ENCODE measurements around the gene RABEPK. TPM values are rescaled to one million over a fixed set of nuclear protein-coding genes. Genes with fewer than 3 reads are reported as not detected.
A peak's percentile ranks its signal among the peaks of the same experiment; 100 is the strongest.
"Not testable (repeated sequence)": the region's sequence is repeated elsewhere in the genome, so short reads cannot be mapped to it uniquely, and the experiment has no call there.

RABEPK gene
- total and polyA plus RNA-seq, 2 donors from 2014 or later: 12.6 to 24.8 TPM

- Histone ChIP-seq H3K9me3 (ENCODE audit: control insufficient read depth in 2 of 3, insufficient read depth in 1 of 3, low read length in 3 of 3) (no peaks in the 10 kb centered on the region), H3K4me1 (ENCODE audit: control insufficient read depth in 2 of 3, insufficient read depth in 2 of 3, low read depth in 1 of 3, low read length in 3 of 3) (peaks cover 4 to 19% (median 6%) of the 10 kb centered on the region in 3 donors), H3K4me3 (ENCODE audit: low read length in 3 of 3) (peak overlapping the region in 1 of 3 donors; percentile 29), H3K27me3 (ENCODE audit: control insufficient read depth, insufficient read depth, low read length) (no peaks in the 10 kb centered on the region), H3K36me3 (ENCODE audit: control insufficient read depth in 2 of 3, insufficient read depth in 3 of 3, low read length in 3 of 3) (peaks cover 14 to 43% (median 19%) of the 10 kb centered on the region in 3 donors), H3K27ac (ENCODE audit: low read depth in 2 of 2, low read length in 2 of 2) (no peak overlapping the region), H3K9ac (ENCODE audit: low read length in 3 of 3) (no peak overlapping the region)
- DNase-seq (no peak), FAIRE-seq (no peak)
- intact Hi-C loops (cut with DNase I): no loop called here
- TF ChIP-seq CTCF (IDR thresholded peaks at IDR 0.05; ENCODE audit: borderline replicate concordance, extremely low read depth, insufficient read depth): no peak
These were observed 35.6 kb downstream of the RABEPK start for GRCh38 chr9:125235804-125236519.

DNA sequence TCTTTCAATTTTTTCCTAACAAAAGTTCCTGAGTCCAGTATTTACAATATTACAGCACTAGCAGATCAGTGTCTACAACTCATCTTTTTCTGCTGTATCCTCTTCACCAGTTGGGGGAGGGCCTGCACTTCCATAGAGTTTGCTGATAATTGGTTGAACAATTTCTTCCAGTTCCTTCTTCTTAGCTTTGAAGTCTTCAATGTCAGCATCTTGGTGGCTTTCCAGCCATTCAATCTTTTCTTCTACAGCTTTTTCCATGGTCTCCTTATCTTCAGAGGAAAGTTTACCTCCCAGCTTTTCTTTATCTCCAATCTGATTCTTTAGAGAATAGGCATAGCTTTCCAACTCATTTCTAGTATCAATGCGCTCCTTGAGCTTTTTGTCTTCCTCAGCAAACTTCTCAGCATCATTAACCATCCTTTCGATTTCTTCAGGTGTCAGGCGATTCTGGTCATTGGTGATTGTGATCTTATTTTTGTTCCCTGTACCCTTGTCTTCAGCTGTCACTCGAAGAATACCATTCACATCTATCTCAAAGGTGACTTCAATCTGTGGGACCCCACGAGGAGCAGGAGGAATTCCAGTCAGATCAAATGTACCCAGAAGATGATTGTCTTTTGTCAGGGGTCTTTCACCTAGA lies 36.3 kb downstream of the RABEPK start:
- H3K9me3 ChIP-seq (ENCODE audit: control insufficient read depth in 2 of 3, insufficient read depth in 1 of 3, low read length in 3 of 3); FAIRE-seq; H3K27ac ChIP-seq (ENCODE audit: low read depth in 2 of 2, low read length in 2 of 2); H3K27me3 ChIP-seq (ENCODE audit: control insufficient read depth, insufficient read depth, low read length); intact Hi-C loops (cut with DNase I); H3K9ac ChIP-seq (ENCODE audit: low read length in 3 of 3); DNase-seq: not testable (repeated sequence)
- H3K4me1 ChIP-seq (ENCODE audit: control insufficient read depth in 2 of 3, insufficient read depth in 2 of 3, low read depth in 1 of 3, low read length in 3 of 3): peaks cover 4 to 19% (median 6%) of the 10 kb centered on the region in 3 donors
- peaks cover 14 to 43% (median 19%) of the 10 kb centered on the region in 3 donors for H3K36me3 ChIP-seq (ENCODE audit: control insufficient read depth in 2 of 3, insufficient read depth in 3 of 3, low read length in 3 of 3)
- peak overlapping the region in 2 of 3 donors; percentile 6 to 29 for H3K4me3 ChIP-seq (ENCODE audit: low read length in 3 of 3)

- intact Hi-C loops (cut with DNase I): no loop called here
- H3K9ac ChIP-seq (ENCODE audit: low read length in 3 of 3): peak overlapping the region in 2 of 3 donors; percentile 19 to 36
- no peaks in the 10 kb centered on the region for H3K9me3 ChIP-seq (ENCODE audit: control insufficient read depth in 2 of 3, insufficient read depth in 1 of 3, low read length in 3 of 3)
- H3K36me3 ChIP-seq (ENCODE audit: control insufficient read depth in 2 of 3, insufficient read depth in 3 of 3, low read length in 3 of 3): peaks cover 14 to 40% (median 17%) of the 10 kb centered on the region in 3 donors
- H3K27me3 ChIP-seq (ENCODE audit: control insufficient read depth, insufficient read depth, low read length): no peaks in the 10 kb centered on the region
- no peak overlapping the region for H3K27ac ChIP-seq (ENCODE audit: low read depth in 2 of 2, low read length in 2 of 2)
- FAIRE-seq (no peak), DNase-seq (no peak)
- no peak for TF ChIP-seq CTCF (IDR thresholded peaks at IDR 0.05; ENCODE audit: borderline replicate concordance, extremely low read depth, insufficient read depth)
- peaks cover 4 to 19% (median 6%) of the 10 kb centered on the region in 3 donors for H3K4me1 ChIP-seq (ENCODE audit: control insufficient read depth in 2 of 3, insufficient read depth in 2 of 3, low read depth in 1 of 3, low read length in 3 of 3)
- H3K4me3 ChIP-seq (ENCODE audit: low read length in 3 of 3): peak overlapping the region; percentile 21 to 91 (median 83)
These were observed 38.0 kb downstream of the RABEPK start for GRCh38 chr9:125238127-125238914.

Data from kidney (tissue), 14 donors.